PC-3 (cell line): ENCODE measurements around the gene MADCAM1. TPM values are rescaled to one million over a fixed set of nuclear protein-coding genes. Genes with fewer than 3 reads are reported as not detected.

ENCODE experiments used
- ATAC-seq: fragments of 200-7000 bp; cut with Tn5 transposase; 2 replicates; pipeline ENCODE4 v1.9.1; 2020; ENCODE audit warnings: mild to moderate bottlenecking, moderate library complexity
- BruUV-seq: library from RNA; stranded (reverse); fragments of 400-500 nt; replicated peaks from 2 replicates; lab custom pipeline; 2021; lab: Mats Ljungman, UMichigan
- CTCF ChIA-PET: fragments of 300-600 bp; sonication (Branson Sonifier 250); formaldehyde crosslinking; loops from one replicate; lab custom pipeline; 2022; ENCODE audit warnings: antibody characterized with exemption; lab: Charles Lee
- POLR2A ChIA-PET: fragments of 300-600 bp; sonication (Branson Sonifier 250); formaldehyde crosslinking; loops from one replicate; lab custom pipeline; 2022; ENCODE audit warnings: antibody characterized with exemption; ENCODE audit not compliant: unreplicated experiment; lab: Charles Lee
- DNase-seq: peaks from one replicate; pipeline ENCODE4 v3.0.0-alpha.2; 2015
- H2AFZ ChIP-seq: fragments of 300-600 bp; sonication (generic); 2 replicates; pipeline ENCODE4 v1.6.0; 2016; ENCODE audit warnings: antibody characterized with exemption, low read length
- H3F3A ChIP-seq: fragments of 300-600 bp; sonication (generic); one replicate; pipeline ENCODE4 v1.6.0; 2017; ENCODE audit warnings: antibody characterized with exemption, low read length, control low read depth, mild to moderate bottlenecking; ENCODE audit not compliant: unreplicated experiment
- H3K27ac ChIP-seq: fragments of 300-600 bp; sonication (generic); 2 replicates; pipeline ENCODE4 v1.5.1; 2016; ENCODE audit warnings: mild to moderate bottlenecking, low read length
- H3K27me3 ChIP-seq: fragments of 300-600 bp; sonication (generic); 2 replicates; pipeline ENCODE4 v1.6.1; 2016; ENCODE audit warnings: low read length, mixed read lengths
- H3K36me3 ChIP-seq: fragments of 300-600 bp; sonication (generic); 2 replicates; pipeline ENCODE4 v1.6.1; 2016; ENCODE audit warnings: low read depth, mixed run types, low read length, mixed read lengths
- H3K4me1 ChIP-seq: fragments of 300-600 bp; sonication (generic); 2 replicates; pipeline ENCODE4 v1.5.1; 2016; ENCODE audit warnings: low read length; ENCODE audit not compliant: insufficient read depth
- H3K4me2 ChIP-seq: fragments of 300-600 bp; sonication (generic); 2 replicates; pipeline ENCODE4 v1.6.0; 2016; ENCODE audit warnings: low read length
- H3K4me3 ChIP-seq: fragments of 300-600 bp; sonication (generic); 2 replicates; pipeline ENCODE4 v1.5.1; 2016; ENCODE audit warnings: mild to moderate bottlenecking, low read length, mixed read lengths
- H3K79me2 ChIP-seq: fragments of 300-600 bp; sonication (generic); 2 replicates; pipeline ENCODE4 v1.6.1; 2017; ENCODE audit warnings: low read length, mixed read lengths
- H3K9ac ChIP-seq: fragments of 300-600 bp; sonication (generic); 2 replicates; pipeline ENCODE4 v1.6.0; 2016; ENCODE audit warnings: mild to moderate bottlenecking, low read length
- H3K9me2 ChIP-seq: fragments of 300-600 bp; sonication (generic); replicated peaks from 2 replicates; pipeline ENCODE4 v1.6.1; 2016; ENCODE audit warnings: mixed run types, low read length, mixed read lengths
- H3K9me3 ChIP-seq: fragments of 300-600 bp; sonication (generic); 2 replicates; pipeline ENCODE4 v1.6.1; 2016; ENCODE audit warnings: low read length, mixed read lengths
- H4K20me1 ChIP-seq: fragments of 300-600 bp; sonication (generic); 2 replicates; pipeline ENCODE4 v1.6.1; 2016; ENCODE audit warnings: low read length, mixed read lengths
- CTCF ChIP-seq: fragments of 300-600 bp; sonication (generic); conservative IDR thresholded peaks from 2 replicates; pipeline ENCODE4 v1.5.1; 2017; ENCODE audit warnings: antibody characterized with exemption, low read depth, mild to moderate bottlenecking, low read length
- EZH2 ChIP-seq: fragments of 300-600 bp; sonication (generic); IDR thresholded peaks from one replicate; pipeline ENCODE4 v1.6.1; 2017; ENCODE audit warnings: antibody characterized with exemption, mild to moderate bottlenecking, low read length; ENCODE audit not compliant: unreplicated experiment
- EZH2phosphoT487 ChIP-seq: fragments of 300-600 bp; sonication (generic); IDR thresholded peaks from 2 replicates; pipeline ENCODE4 v1.6.1; 2018; ENCODE audit warnings: mild to moderate bottlenecking, antibody characterized with exemption, low read length, borderline replicate concordance
- intact Hi-C: fragments of 100-400 bp; cut with micrococcal nuclease; formaldehyde crosslinking; loops from 2 replicates; pipeline ENCODE4 v1.9.0; 2023
- total RNA-seq: library from RNA; depleted of rRNA; stranded (reverse); fragments of >200 nt; gene quantifications from 2 replicates; pipeline ENCODE4 v1.2.3, GENCODE V29; 2014

Gene MADCAM1
- total RNA-seq, 1 experiment from 2014 or later: 0.11 TPM

- intact Hi-C loops: no loop called here
- CTCF ChIA-PET: no interaction called here
- no peaks in the 10 kb centered on the region for H4K20me1 ChIP-seq
- no peaks in the 10 kb centered on the region for H3K27me3 ChIP-seq
- H3K4me1 ChIP-seq: no peaks in the 10 kb centered on the region
- no peak overlapping the region for H3K27ac ChIP-seq
- POLR2A ChIA-PET: no interaction called here
- H3K9ac ChIP-seq: no peak overlapping the region
- H3K4me2 ChIP-seq: no peak overlapping the region
- ATAC-seq (no peak), DNase-seq (no peak)
- no peak overlapping the region for H3K4me3 ChIP-seq
- TF ChIP-seq EZH2phosphoT487: no peak
- no peak for TF ChIP-seq EZH2
- TF ChIP-seq CTCF: no peak
- H3K9me2 ChIP-seq: no peaks in the 10 kb centered on the region
- no TSS peak for BruUV-seq
- H3K9me3 ChIP-seq: no peaks in the 10 kb centered on the region
- H2AFZ ChIP-seq: no peak overlapping the region
- no peaks in the 10 kb centered on the region for H3F3A ChIP-seq
- H3K79me2 ChIP-seq: no peaks in the 10 kb centered on the region
- H3K36me3 ChIP-seq: no peaks in the 10 kb centered on the region
Observed at GRCh38 chr19:456547-457110, 39.7 kb upstream of the MADCAM1 start.

- no peaks in the 10 kb centered on the region for H3K9me2 ChIP-seq
- H3K36me3 ChIP-seq: no peaks in the 10 kb centered on the region
- H3F3A ChIP-seq: no peaks in the 10 kb centered on the region
- ATAC-seq (no peak), DNase-seq (no peak)
- H3K4me3 ChIP-seq: no peak overlapping the region
- no peak overlapping the region for H2AFZ ChIP-seq
- no peaks in the 10 kb centered on the region for H3K79me2 ChIP-seq
- H3K4me1 ChIP-seq: no peaks in the 10 kb centered on the region
- CTCF ChIA-PET: no interaction called here
- H4K20me1 ChIP-seq: no peaks in the 10 kb centered on the region
- H3K9me3 ChIP-seq: no peaks in the 10 kb centered on the region
- no TSS peak for BruUV-seq
- no peaks in the 10 kb centered on the region for H3K27me3 ChIP-seq
- no peak overlapping the region for H3K27ac ChIP-seq
- POLR2A ChIA-PET: no interaction called here
- no peak overlapping the region for H3K4me2 ChIP-seq
- no peak overlapping the region for H3K9ac ChIP-seq
- intact Hi-C loops: no loop called here
- TF ChIP-seq EZH2phosphoT487: no peak
- TF ChIP-seq CTCF: no peak
- TF ChIP-seq EZH2: no peak
Observed at GRCh38 chr19:457636-458035, 38.6 kb upstream of the MADCAM1 start.

- Histone ChIP-seq H3K4me1 (no peaks in the 10 kb centered on the region), H3F3A (no peaks in the 10 kb centered on the region), H3K9me3 (no peaks in the 10 kb centered on the region), H3K27me3 (no peaks in the 10 kb centered on the region), H3K9ac (no peak overlapping the region), H4K20me1 (no peaks in the 10 kb centered on the region), H3K9me2 (no peaks in the 10 kb centered on the region), H3K79me2 (no peaks in the 10 kb centered on the region), H3K4me3 (no peak overlapping the region), H3K4me2 (no peak overlapping the region), H3K27ac (no peak overlapping the region), H3K36me3 (no peaks in the 10 kb centered on the region), H2AFZ (no peak overlapping the region)
- POLR2A ChIA-PET: no interaction called here
- intact Hi-C loops: no loop called here
- BruUV-seq: no TSS peak
- TF ChIP-seq CTCF (no peak), EZH2phosphoT487 (no peak), EZH2 (no peak)
- CTCF ChIA-PET: no interaction called here
- no peak for ATAC-seq
- DNase-seq: no peak
Observed at GRCh38 chr19:458091-459042, 37.9 kb upstream of the MADCAM1 start.
